Measurements from ENCODE around the gene POC1B.

The POC1B gene

DNA sequence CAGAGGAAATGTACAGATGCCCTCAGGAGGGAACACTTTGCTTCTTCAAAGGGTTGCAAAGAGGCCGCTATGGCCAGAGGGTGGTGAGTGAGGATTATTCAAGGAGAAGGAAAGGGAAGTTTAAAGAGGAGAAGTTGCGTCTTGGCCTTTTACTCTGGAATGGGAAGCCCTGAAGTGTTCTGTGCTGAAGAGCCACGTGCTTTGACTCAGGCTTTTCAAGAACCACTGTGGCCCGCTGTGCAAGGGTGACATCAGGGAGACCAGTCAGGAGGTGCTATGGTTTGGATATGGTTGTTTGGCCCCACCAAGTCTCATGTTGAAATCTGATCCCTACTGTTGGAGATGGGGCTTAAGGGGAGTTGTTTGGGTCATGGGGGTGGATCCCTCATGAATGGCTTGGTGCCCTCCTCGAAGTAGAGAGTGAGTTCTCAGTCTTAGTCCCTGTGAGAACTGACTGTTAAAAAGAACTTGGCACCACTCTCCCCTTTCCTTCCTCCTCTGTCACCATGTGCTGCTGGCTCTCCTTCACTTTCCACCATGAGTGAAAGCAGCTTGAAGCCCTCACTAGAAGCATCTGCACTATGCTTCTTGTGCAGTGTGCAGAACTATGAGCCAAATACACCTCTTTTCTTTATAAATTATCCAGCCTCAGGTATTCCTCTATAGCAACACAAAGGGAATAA, 107.5 kb downstream of the POC1B start:
- DNase-seq (ENCODE audit: low spot score) = no peak

GRCh38 chr12:89417246-89417977, 108.4 kb downstream of the POC1B start:
- no peak for DNase-seq (ENCODE audit: low spot score)

GRCh38 chr12:89416049-89416792, 109.6 kb downstream of the POC1B start:
- DNase-seq (ENCODE audit: low spot score) = no peak

DNA sequence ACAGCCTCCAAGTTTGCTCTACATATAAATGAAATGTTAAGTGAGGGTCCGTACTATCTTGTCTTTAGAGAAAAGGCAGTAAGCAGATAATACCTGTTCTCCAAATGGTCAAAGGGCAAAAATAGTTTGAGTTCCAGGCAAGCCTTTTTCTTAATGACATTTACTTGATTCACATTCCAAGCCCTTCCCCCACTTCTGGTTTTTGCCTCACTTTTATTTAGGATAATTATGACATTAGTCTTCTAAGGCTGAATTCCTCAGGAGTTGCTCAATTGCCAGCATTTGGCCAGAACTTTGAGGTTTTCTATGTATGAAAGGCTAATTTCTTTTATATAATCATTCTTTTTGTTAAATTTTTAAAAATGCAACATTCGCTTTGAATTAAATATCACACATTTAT, 111.0 kb downstream of the POC1B start:
- DNase-seq (ENCODE audit: low spot score) = no peak

DNA sequence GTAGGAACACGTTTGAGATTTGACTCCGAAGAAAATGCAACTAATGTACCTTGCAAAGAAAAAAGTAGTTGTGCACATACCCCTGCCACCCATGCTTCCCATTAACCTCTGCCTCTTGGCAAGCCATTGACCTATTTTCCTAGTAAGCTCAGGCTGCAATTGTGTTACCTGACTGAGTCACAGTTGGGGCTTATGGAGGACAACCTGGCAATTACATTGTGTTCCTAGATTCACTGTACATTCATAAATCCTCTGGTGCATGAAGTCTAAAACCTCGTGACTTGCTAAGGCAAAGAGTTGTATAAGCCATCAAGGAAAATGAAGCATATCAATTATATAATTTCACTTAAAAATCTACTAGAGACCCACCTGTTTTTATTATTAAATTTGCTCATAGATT, 111.5 kb downstream of the POC1B start:
- DNase-seq (ENCODE audit: low spot score) = no peak

- DNase-seq (ENCODE audit: low spot score) = no peak
Measured at GRCh38 chr12:89413234-89413633, 112.6 kb downstream of the POC1B start.

GRCh38 chr12:89412665-89413064, 113.2 kb downstream of the POC1B start:
- no peak for DNase-seq (ENCODE audit: low spot score)

DNA sequence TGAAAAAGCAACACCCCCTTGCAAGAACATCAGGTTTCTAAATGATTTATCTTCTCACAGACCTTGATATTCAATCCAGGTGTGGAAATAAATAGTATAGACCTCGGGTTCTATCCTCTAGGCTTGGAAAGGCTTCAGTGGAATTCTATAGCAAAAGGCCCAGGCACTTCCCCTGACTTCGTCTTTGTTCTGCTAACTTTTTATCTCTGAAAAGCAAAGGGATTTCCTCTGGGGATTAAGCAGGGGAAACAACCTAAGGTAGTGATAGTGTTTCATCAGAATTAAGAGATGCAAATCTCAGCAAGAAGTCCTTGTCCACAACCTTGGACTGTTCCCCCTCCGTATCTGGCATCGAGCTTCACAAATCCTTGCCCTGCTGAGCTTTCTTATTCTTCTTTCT, 114.0 kb downstream of the POC1B start:
- no peak for DNase-seq (ENCODE audit: low spot score)

DNA sequence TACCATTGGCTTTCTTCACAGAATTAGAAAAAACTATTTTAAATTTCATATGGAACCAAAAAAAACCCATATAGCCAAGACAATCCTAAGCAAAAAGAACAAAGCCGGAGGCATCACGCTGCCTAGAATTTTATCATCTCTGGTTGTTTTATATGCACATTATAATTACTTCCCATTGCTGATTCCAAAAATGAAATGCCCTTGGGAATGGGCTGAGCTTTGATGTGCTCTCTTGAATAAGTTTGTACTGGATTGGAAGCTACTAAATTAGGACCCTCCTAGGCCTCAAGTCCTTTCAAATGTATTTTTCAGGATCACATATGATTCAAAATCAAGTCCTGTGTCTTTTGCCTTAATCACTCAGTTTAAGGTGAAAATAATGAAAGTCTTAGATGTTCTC, 114.6 kb downstream of the POC1B start:
- no peak for DNase-seq (ENCODE audit: low spot score)

- DNase-seq (ENCODE audit: low spot score) = peak; percentile 30
Measured at GRCh38 chr12:89405626-89406345, 120.1 kb downstream of the POC1B start.

DNA sequence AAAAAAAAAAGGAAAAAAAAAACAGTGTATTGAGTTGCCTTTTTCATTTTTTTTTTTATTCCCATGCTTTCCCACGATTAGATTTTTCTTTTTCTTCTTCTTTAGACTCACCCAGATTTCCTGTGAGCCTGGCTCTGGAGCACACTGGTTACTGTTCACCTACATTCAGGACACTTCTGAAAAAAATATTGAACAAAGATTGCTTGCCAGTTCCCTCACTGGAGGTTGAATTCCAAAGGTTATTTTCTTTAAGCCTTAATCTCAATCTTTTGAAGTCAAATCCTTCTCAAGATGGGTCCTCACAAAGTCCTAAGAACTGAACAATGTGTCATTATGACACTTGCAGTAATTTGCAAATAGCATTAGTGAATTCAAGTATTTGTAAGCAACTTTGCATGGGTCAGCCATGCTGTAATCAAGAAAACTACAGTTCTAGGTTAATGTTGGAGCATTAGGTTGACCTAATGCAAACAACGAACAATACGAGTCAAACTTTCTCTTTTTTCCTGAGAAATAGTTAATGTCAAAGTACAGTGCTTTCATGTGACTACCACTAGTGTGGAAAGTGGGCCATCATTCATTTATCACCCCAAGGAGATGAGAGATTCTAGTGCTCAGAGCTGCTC, 124.3 kb downstream of the POC1B start:
- no peak for DNase-seq (ENCODE audit: low spot score)

DNA sequence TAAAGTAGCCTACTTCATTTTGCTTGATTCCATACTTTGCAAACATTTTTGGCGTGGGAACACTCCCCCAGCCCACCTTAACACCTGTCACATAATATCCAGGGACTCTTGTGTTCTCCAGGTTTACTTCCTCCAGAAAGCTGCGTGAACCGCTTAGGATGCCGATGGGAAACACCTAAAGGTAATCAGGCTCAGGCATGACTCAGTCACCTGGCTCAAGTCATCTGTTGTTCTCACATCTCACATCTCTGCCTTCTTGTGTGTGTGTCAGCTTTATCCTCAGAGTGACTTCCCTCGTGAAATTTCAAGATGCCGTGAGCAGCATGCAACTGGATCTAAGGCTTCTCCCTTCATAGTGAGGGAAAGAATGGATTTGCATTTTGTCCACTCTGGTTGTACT, 125.4 kb downstream of the POC1B start:
- DNase-seq (ENCODE audit: low spot score) = no peak

DNA sequence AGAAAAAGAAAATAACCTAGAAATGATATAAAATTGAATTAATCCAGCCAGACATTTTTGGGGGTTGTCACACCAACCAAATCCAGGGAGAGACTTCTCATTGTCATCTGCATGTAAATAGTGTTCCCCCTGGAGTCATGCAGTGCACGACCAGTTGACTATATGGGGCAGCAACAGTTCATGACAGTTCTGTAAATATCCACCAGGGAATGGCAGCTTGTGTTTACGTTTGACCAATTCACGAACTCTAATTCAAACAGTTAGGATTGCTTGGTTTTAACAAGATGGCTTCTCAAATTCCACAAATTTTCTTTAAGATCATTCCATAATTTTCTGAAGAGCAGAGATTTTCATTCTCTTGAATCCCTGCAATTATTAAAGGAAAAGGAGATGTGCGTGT, 130.1 kb downstream of the POC1B start:
- DNase-seq (ENCODE audit: low spot score) = no peak

DNA sequence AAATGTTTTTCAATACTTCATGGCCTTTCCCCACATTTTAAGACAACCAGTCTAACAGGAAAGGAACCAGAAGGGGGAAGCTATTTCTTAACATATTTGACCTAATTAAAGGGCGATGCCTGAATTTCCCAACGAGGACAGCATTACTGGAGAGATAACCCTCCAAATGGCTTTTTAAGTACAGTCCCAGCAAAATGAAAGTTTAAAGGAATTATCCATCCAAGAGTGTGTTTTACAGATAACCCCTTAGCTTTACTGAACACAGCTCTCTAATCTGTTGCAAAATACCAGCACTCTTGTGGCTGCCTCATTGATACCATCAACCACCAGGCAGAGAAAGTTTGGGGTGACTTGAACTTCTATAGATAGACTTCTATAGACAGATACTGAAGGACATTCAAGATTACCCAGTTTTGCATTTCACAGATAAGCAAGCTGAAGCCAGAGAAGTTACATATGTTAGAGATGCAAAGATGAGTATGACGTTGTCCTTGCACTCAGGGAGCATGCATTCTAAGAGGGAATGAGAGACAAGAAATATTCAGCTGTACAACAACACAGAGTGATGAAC, 132.2 kb downstream of the POC1B start:
- no peak for DNase-seq (ENCODE audit: low spot score)

GRCh38 chr12:89392391-89392790, 133.5 kb downstream of the POC1B start:
- no peak for DNase-seq (ENCODE audit: low spot score)

- DNase-seq (ENCODE audit: low spot score) = no peak
Measured at GRCh38 chr12:89391726-89392336, 134.0 kb downstream of the POC1B start.

- no peak for DNase-seq (ENCODE audit: low spot score)
Measured at GRCh38 chr12:89390802-89391673, 134.8 kb downstream of the POC1B start.

DNA sequence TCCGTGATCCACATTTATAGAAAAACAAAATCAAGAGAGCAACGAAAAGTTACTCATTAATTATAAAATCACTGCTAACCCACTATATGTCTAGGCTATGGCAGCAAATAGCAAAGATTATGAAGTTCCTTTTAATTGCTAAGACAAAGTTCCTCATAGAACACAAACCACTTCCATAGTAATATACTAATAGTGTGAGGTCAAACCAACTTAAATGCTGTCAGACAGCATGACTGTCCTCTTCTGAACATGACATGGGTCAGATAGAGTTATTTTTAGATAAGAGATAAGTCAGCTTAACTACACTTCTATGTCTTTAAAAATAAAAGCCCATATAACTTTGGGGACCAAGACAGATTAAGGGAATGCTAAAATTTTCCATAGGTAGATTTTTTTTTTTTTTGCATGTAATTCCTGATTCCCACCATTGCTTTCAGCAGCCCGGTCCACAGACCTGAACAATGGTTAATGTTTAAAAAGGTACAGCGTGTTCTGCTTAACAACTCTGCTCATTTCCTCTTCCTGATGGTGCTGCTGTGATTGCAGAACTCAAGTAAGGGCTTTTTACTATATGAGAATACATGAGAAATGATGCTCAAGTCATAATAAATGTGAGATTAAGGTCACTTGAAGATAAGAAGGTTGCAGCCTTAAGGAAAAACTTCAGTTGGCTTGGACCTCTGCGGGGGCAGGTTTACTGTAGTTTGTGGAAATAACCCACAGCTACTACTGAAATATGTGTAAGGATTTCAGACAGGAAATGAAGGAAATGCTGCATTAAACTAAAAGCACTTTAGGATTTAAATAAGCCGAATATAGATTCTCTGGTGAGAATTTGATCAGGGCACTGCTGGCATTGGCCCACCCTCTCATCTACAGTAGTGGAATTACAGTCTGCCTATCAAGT, 135.8 kb downstream of the POC1B start:
- no peak for DNase-seq (ENCODE audit: low spot score)

GRCh38 chr12:89386138-89386537, 139.7 kb downstream of the POC1B start:
- no peak for DNase-seq (ENCODE audit: low spot score)
